H1 (cell line): Measurements from ENCODE around the gene PBXIP1.

Experiments
- ATF3 ChIP-seq: IDR thresholded peaks from 2 replicates; pipeline ENCODE4 v1.6.1; 2011; ENCODE audit warnings: low read depth, mild to moderate bottlenecking, low read length; ENCODE audit not compliant: insufficient read depth
- CTCF ChIP-seq, 3 experiments: IDR thresholded peaks; 1 replicate in 2 of 3; 2 replicates in 1 of 3; pipeline versions ENCODE4 v1.5.1 to v1.6.1; 2011; ENCODE audit warnings: low read length in 3 of 3, mild to moderate bottlenecking in 3 of 3, inconsistent platforms in 2 of 3, low read depth in 1 of 3, moderate library complexity in 1 of 3; ENCODE audit not compliant: insufficient read depth in 1 of 3; ENCODE audit errors: control extremely low read depth in 1 of 3
- EP300 ChIP-seq, 2 experiments: IDR thresholded peaks; 1 replicate in 1 of 2; 2 replicates in 1 of 2; pipeline ENCODE4 v1.6.1; 2011 to 2012; ENCODE audit warnings: low read depth in 2 of 2, low read length in 2 of 2, mild to moderate bottlenecking in 2 of 2, borderline replicate concordance in 1 of 2, inconsistent platforms in 1 of 2, moderate library complexity in 1 of 2
- EZH2 ChIP-seq: fragments of 200-600 bp; sonication (generic); IDR thresholded peaks from 2 replicates; pipeline ENCODE4 v1.7.1; 2012; ENCODE audit warnings: low read depth, mild to moderate bottlenecking, moderate library complexity, low read length, inconsistent platforms; ENCODE audit not compliant: severe bottlenecking
- TBP ChIP-seq: IDR thresholded peaks from 2 replicates; pipeline ENCODE4 v1.6.1; 2011; ENCODE audit warnings: low read depth, low read length, improper control_type of control experiment

- TF ChIP-seq EZH2 (no peak), CTCF (IDR thresholded peaks at IDR 0.05; ENCODE audit: control extremely low read depth in 1 of 3, insufficient read depth in 1 of 3, low read depth in 1 of 3, low read length in 3 of 3) (no peak), EP300 (IDR thresholded peaks at IDR 0.05; ENCODE audit: borderline replicate concordance in 1 of 2, low read depth in 2 of 2, low read length in 2 of 2) (no peak), ATF3 (no peak), TBP (no peak)
Observed at GRCh38 chr1:154934358-154934948, 21.4 kb downstream of the PBXIP1 start.
